Brain microvascular endothelial cell (primary cell): Measurements from ENCODE around the gene STK39.

Experiments
- DNase-seq: peaks from one replicate; pipeline ENCODE4 v3.0.0-alpha.2; 2020
- H3K27ac ChIP-seq: fragments of 250-450 bp; sonication (Bioruptor Pico); 2 replicates; pipeline ENCODE4 v1.5.1; 2020; ENCODE audit warnings: mild to moderate bottlenecking, moderate library complexity
- H3K27me3 ChIP-seq: fragments of 250-450 bp; sonication (Bioruptor Pico); replicated peaks from 2 replicates; pipeline ENCODE4 v1.5.1; 2020; ENCODE audit warnings: mild to moderate bottlenecking
- H3K36me3 ChIP-seq: fragments of 250-450 bp; sonication (Bioruptor Pico); replicated peaks from 2 replicates; pipeline ENCODE4 v1.5.1; 2020; ENCODE audit warnings: mild to moderate bottlenecking
- H3K4me3 ChIP-seq: 2 replicates; pipeline ENCODE4 v1.5.1; 2011; ENCODE audit warnings: low read depth, mild to moderate bottlenecking, control low read depth, low read length, moderate library complexity
- in situ Hi-C: cut with HindIII; loops from 2 replicates; pipeline ENCODE4 v1.10.0; 2017; ENCODE audit warnings: low sequenced_read_pairs, low pct_ligation_motif_present
- TF ChIP-seq, protein P1 (sequence below): IDR thresholded peaks from 2 replicates; pipeline ENCODE4 v1.5.1; 2011; ENCODE audit warnings: low read depth, mild to moderate bottlenecking, moderate library complexity, low read length, control low read depth, inconsistent platforms; ENCODE audit errors: missing control alignments

The STK39 gene

DNA sequence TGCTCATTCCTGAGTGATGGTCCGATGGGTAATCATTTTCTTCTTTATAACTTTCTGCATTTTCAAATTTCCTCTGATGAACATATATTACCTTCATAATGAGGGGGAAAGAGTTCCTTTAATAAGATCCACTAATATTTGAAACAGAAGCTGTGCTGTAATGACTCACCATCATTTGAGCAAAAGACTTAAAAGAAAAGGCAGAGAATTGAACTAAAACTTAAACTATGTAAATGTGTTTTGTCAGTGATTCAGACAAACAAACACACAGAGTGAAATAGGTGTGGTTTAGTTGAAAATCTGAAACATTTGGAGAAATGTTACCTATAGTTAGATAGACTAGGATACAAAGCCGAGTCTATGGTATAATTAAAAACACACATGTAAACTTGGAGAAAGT lies 209.6 kb downstream of the STK39 start:
- H3K4me3 ChIP-seq, result no peak overlapping the region
- no peaks in the 10 kb centered on the region for H3K27me3 ChIP-seq
- no peak for DNase-seq
- H3K27ac ChIP-seq, result no peak overlapping the region
- TF ChIP-seq, protein P1, sequence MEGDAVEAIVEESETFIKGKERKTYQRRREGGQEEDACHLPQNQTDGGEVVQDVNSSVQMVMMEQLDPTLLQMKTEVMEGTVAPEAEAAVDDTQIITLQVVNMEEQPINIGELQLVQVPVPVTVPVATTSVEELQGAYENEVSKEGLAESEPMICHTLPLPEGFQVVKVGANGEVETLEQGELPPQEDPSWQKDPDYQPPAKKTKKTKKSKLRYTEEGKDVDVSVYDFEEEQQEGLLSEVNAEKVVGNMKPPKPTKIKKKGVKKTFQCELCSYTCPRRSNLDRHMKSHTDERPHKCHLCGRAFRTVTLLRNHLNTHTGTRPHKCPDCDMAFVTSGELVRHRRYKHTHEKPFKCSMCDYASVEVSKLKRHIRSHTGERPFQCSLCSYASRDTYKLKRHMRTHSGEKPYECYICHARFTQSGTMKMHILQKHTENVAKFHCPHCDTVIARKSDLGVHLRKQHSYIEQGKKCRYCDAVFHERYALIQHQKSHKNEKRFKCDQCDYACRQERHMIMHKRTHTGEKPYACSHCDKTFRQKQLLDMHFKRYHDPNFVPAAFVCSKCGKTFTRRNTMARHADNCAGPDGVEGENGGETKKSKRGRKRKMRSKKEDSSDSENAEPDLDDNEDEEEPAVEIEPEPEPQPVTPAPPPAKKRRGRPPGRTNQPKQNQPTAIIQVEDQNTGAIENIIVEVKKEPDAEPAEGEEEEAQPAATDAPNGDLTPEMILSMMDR, result no peak
- in situ Hi-C loops, result no loop called here
- H3K36me3 ChIP-seq, result no peaks in the 10 kb centered on the region

DNA sequence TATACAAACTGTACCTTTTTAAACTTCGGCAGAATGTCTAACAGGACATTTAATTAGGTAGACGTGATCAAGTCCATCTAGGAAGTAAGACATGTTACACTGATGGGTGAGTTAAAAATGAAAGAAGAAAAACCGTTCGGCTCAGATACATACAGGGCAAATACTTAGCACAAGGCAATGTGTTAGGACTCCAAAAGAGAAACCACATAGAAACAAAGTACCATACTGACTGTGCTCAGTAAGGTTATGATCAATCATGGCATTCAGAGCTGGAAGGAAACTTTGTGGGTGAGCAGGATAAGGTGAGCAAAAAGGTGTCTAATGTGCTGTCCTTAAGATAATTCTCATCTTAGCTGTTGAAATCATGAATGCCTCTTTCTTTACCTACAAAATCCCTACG lies 211.9 kb downstream of the STK39 start:
- no peaks in the 10 kb centered on the region for H3K27me3 ChIP-seq
- no peaks in the 10 kb centered on the region for H3K36me3 ChIP-seq
- H3K4me3 ChIP-seq, result no peak overlapping the region
- H3K27ac ChIP-seq, result no peak overlapping the region
- TF ChIP-seq, protein P1, result no peak
- in situ Hi-C loops, result no loop called here
- no peak for DNase-seq

DNA sequence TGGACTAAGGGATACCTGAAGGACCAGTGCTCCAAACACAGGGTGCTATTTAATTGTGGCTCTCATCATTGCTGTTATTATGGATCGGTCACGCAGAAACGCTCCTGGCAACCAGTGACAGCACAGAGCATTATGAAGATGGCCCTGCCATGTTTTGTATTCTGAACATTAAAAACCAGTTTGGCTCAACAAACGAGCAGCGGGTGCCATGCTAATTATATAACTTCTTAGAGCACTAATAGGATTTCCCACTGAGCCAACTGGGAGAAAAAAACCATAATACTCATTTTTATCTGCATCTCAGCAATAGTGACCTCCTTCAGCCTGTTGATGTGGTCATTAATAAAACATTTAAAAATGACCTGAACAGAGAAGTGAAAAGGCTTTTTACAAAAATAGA lies 212.8 kb downstream of the STK39 start:
- Histone ChIP-seq H3K27me3 (no peaks in the 10 kb centered on the region), H3K27ac (no peak overlapping the region), H3K36me3 (no peaks in the 10 kb centered on the region), H3K4me3 (no peak overlapping the region)
- in situ Hi-C loops, result no loop called here
- no peak for DNase-seq
- TF ChIP-seq, protein P1, result no peak

DNA sequence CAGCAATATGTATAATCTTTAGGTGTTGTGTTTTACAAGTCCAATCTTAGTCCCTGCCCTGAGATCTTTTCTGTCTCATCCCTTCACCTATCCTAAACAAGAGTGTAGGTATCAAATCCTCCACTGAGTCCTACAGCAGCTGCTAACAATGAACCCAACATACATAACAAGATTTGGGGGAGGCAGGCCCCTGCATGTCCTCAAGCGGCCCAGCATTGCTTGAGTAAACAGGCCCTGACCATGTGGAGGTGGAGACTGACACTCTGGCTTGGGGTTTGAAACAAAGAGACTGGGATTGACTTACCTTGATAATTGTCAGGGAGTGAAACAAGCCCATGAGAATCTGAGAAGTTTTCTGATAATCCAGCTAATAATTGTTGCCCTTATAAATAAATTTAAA lies 213.4 kb downstream of the STK39 start:
- H3K27ac ChIP-seq, result no peak overlapping the region
- in situ Hi-C loops, result no loop called here

DNA sequence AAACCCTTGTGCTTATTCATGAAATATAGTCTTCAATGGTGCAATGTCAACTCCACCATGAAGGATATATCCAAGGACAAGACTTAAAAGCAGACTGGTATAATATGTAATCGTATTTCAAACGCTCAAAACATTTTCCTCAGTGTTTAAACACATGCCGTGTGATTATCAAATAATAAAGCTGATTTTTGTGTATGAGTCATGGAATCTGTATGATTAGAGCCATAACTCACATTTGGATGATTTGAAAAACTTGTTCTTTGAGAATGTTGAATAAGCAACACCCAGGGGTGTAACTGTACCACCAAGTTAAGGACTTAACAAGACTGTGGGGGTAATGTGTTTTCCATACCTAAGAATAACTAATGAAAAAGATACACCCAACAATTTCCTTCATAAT lies 215.3 kb downstream of the STK39 start:
- in situ Hi-C loops, result no loop called here
- Histone ChIP-seq H3K36me3 (no peaks in the 10 kb centered on the region), H3K4me3 (no peak overlapping the region), H3K27me3 (no peaks in the 10 kb centered on the region), H3K27ac (peak overlapping the region; percentile 80)
- no peak for DNase-seq
- TF ChIP-seq, protein P1, result no peak

More for the DNA sequence above, 213.4 kb downstream of the STK39 start:
- H3K27me3 ChIP-seq, result no peaks in the 10 kb centered on the region
- H3K36me3 ChIP-seq, result no peaks in the 10 kb centered on the region
- TF ChIP-seq, protein P1, result no peak
- H3K4me3 ChIP-seq, result no peak overlapping the region
- no peak for DNase-seq

DNA sequence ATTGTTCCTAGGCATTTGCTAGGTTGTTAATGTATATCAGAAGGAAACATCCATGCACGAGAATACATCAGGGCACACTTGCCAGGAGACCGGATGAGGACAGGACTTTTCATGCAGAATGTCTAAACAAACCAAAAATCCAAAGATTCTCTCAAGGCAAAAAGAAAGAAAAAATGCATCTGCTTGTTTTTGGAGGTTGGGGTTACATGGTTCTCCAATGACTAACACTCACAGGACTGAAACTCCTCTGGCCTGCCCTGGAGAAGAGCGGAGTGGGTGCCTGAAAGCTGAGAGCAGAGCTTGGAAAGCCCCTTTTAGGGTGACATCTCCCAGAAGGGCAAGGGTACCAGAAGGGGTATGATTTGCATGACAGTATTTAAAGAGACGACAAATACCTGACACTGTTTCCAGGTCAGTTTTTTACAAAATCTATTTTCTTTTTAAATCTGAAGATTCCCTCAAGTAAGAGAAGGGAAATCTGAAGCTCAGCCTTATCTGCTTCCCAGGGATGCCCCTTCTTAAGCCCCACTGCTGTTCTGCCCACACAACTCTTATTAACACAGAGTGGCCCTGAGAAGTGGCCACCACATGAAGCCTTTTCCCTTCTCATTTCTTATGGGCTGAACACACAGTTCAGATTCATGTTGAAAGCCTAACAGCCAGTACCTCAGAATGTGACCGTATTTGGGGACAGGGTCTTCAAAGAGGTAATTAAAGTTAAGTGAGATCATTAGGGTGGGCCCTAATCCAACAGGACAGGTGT lies 216.4 kb downstream of the STK39 start:
- no peaks in the 10 kb centered on the region for H3K27me3 ChIP-seq
- in situ Hi-C loops, result no loop called here
- peak overlapping the region; percentile 80 for H3K27ac ChIP-seq
- TF ChIP-seq, protein P1, result no peak
- H3K36me3 ChIP-seq, result no peaks in the 10 kb centered on the region
- peak; percentile 76 for DNase-seq
- H3K4me3 ChIP-seq, result no peak overlapping the region
